Sigmoid colon (tissue), 7 donors: ENCODE measurements around the gene BLTP2. TPM values are rescaled to one million over a fixed set of nuclear protein-coding genes. Genes with fewer than 3 reads are reported as not detected.
"Not testable (repeated sequence)": the region's sequence is repeated elsewhere in the genome, so short reads cannot be mapped to it uniquely, and the experiment has no call there.

Source experiments
- DNase-seq: peaks from one replicate; pipeline ENCODE4 v3.0.0-alpha.2; 2019
- H3K27ac ChIP-seq, 4 donors: fragments of 200-600 bp; sonication (generic); one replicate each; pipeline ENCODE4 v1.5.1; 2016 to 2019; ENCODE audit warnings: mild to moderate bottlenecking in 1 of 4
- H3K27me3 ChIP-seq, 3 donors: fragments of 200-600 bp; sonication (generic); one replicate each; pipeline ENCODE4 v1.5.1; 2019; ENCODE audit warnings: mild to moderate bottlenecking in 1 of 3
- H3K36me3 ChIP-seq, 4 donors: fragments of 200-600 bp; sonication (generic); one replicate each; pipeline ENCODE4 v1.5.1; 2016 to 2019
- H3K4me1 ChIP-seq, 4 donors: fragments of 200-600 bp; sonication (generic); one replicate each; pipeline ENCODE4 v1.5.1; 2017 to 2019
- H3K4me3 ChIP-seq, 4 donors: fragments of 200-600 bp; sonication (generic); one replicate each; pipeline ENCODE4 v1.5.1; 2017 to 2019; ENCODE audit warnings: mild to moderate bottlenecking in 2 of 4, moderate library complexity in 1 of 4
- H3K9me3 ChIP-seq, 4 donors: fragments of 200-600 bp in 3 of 4; sonication (generic) in 3 of 4; one replicate each; pipeline versions ENCODE4 v1.5.1 to v1.6.1; 2013 to 2019
- EP300 ChIP-seq, 4 donors: sonication (generic); formaldehyde crosslinking; IDR thresholded peaks; one replicate each; pipeline ENCODE4 v1.6.1; 2017; ENCODE audit warnings: antibody characterized with exemption in 4 of 4
- POLR2A ChIP-seq, 2 donors: fragments of 450-650 bp; IDR thresholded peaks; one replicate each; pipeline ENCODE4 v1.6.1; 2016; ENCODE audit warnings: antibody characterized with exemption in 2 of 2, mild to moderate bottlenecking in 2 of 2, moderate library complexity in 2 of 2
- POLR2AphosphoS5 ChIP-seq, 4 donors: sonication (generic); formaldehyde crosslinking; IDR thresholded peaks; one replicate each; pipeline ENCODE4 v1.6.1; 2017; ENCODE audit warnings: antibody characterized with exemption in 4 of 4
- WGBS, 2 donors: extraction: QIAGEN DNeasy Blood & Tissue Kit; methylation state at CpG; one replicate each; pipeline ENCODE4 v1.1.7; 2013; 5-methylcytosine and 5-hydroxymethylcytosine counted together
- intact Hi-C: fragments of 100-400 bp; cut with DNase I; formaldehyde crosslinking; loops from one replicate; pipeline ENCODE4 v1.15.1; 2023
- polyA plus RNA-seq, 3 donors: library from polyadenylated mRNA; stranded (reverse); fragments of 200-250 nt; gene quantifications; one replicate each; pipeline ENCODE4 v1.2.3, GENCODE V29; 2013
- total RNA-seq, 4 donors: library from RNA; depleted of rRNA; stranded (reverse); fragments of >200 nt; gene quantifications; one replicate each; pipeline ENCODE4 v1.1.0, GENCODE V29; 2016
- TF ChIP-seq, protein P1 (sequence below), 4 experiments: fragments of 450-650 bp in 3 of 4; fragments of 200-600 bp in 1 of 4; IDR thresholded peaks; one replicate each; pipeline ENCODE4 v1.5.1; 2016 to 2019; ENCODE audit warnings: antibody characterized with exemption in 4 of 4, mild to moderate bottlenecking in 3 of 4, moderate library complexity in 2 of 4
- donor health status: healthy with polysubstance abuse.
- donor health status: Bipolar disorder and iron deficiency.
- donor health status: healthy.

The BLTP2 gene
- total and polyA plus RNA-seq, 7 donors = 10.2 to 84.5 (median 71.0) TPM

DNA sequence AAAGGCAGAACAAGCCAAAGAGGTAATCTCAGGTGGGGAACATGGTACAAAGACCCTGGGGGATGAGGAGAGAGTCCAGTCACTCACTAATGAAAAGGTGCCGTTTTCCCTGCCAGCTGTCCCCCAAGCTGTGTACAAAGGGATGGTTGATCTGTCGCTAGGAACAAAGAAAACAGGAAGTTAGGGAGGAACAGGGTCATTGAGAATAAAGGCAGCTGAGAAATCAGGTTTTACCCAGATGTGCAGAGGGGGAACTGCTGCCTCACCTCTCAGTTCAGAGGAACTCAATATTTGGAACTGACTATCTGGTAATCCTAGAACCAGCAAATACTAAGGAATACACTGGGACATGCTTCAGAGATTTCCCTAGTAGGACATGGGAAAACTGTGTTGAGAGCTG, 32.4 kb downstream of the BLTP2 start:
- WGBS, 2 donors = 30 to 32% methylated on average over 2 of the region's 2 CpGs
- no peaks in the 10 kb centered on the region for H3K4me1 ChIP-seq
- peaks cover 21 to 55% (median 30%) of the 10 kb centered on the region in 4 donors for H3K36me3 ChIP-seq

DNA sequence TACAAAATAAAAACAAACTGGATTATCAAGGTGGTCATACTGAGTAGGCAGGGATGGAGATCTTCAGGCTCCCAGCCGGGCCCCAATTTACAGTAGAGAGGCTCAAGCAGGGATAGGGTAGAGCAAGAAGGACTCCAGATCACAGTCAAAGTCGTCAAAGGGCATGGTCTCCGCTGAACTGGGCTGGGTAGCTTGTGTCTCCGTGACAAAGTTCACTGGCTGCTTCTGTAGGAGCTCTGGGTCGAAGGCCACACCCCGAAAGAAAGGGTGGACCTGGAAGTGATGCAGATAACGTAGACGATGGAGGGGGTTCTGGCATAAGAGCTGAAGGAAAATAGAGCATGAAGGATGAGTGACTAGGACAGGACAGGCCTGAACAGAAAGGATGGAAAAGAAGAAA, 34.6 kb downstream of the BLTP2 start:
- no peaks in the 10 kb centered on the region for H3K9me3 ChIP-seq
- no peak overlapping the region for H3K27ac ChIP-seq
- H3K4me1 ChIP-seq = no peaks in the 10 kb centered on the region
- TF ChIP-seq EP300 (IDR thresholded peaks at IDR 0.05) (no peak), POLR2AphosphoS5 (IDR thresholded peaks at IDR 0.05) (no peak), POLR2A (IDR thresholded peaks at IDR 0.05) (no peak)
- TF ChIP-seq, protein P1, sequence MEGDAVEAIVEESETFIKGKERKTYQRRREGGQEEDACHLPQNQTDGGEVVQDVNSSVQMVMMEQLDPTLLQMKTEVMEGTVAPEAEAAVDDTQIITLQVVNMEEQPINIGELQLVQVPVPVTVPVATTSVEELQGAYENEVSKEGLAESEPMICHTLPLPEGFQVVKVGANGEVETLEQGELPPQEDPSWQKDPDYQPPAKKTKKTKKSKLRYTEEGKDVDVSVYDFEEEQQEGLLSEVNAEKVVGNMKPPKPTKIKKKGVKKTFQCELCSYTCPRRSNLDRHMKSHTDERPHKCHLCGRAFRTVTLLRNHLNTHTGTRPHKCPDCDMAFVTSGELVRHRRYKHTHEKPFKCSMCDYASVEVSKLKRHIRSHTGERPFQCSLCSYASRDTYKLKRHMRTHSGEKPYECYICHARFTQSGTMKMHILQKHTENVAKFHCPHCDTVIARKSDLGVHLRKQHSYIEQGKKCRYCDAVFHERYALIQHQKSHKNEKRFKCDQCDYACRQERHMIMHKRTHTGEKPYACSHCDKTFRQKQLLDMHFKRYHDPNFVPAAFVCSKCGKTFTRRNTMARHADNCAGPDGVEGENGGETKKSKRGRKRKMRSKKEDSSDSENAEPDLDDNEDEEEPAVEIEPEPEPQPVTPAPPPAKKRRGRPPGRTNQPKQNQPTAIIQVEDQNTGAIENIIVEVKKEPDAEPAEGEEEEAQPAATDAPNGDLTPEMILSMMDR (IDR thresholded peaks at IDR 0.05) = no peak
- no peaks in the 10 kb centered on the region for H3K27me3 ChIP-seq
- no peak overlapping the region for H3K4me3 ChIP-seq
- intact Hi-C loops = loop anchor here (5.0 kb wide), 1 partner anchor 58 kb away; the partner anchor contains the start of gene UNC119
- WGBS, 2 donors = 35 to 79% methylated on average over 8 of the region's 8 CpGs
- DNase-seq = no peak
- H3K36me3 ChIP-seq = peaks cover 6 to 33% (median 11%) of the 10 kb centered on the region in 4 donors

More for the DNA sequence above, 32.4 kb downstream of the BLTP2 start:
- Histone ChIP-seq H3K4me3 (no peak overlapping the region), H3K9me3 (no peaks in the 10 kb centered on the region), H3K27ac (no peak overlapping the region), H3K27me3 (no peaks in the 10 kb centered on the region)
- no peak for DNase-seq
- no peak for TF ChIP-seq POLR2A (IDR thresholded peaks at IDR 0.05)
- TF ChIP-seq EP300 (IDR thresholded peaks at IDR 0.05) = no peak
- TF ChIP-seq POLR2AphosphoS5 (IDR thresholded peaks at IDR 0.05) = no peak
- TF ChIP-seq, protein P1 (IDR thresholded peaks at IDR 0.05) = no peak
- intact Hi-C loops = loop anchor here (5.0 kb wide), 1 partner anchor 60 kb away; the partner anchor contains the start of gene UNC119

DNA sequence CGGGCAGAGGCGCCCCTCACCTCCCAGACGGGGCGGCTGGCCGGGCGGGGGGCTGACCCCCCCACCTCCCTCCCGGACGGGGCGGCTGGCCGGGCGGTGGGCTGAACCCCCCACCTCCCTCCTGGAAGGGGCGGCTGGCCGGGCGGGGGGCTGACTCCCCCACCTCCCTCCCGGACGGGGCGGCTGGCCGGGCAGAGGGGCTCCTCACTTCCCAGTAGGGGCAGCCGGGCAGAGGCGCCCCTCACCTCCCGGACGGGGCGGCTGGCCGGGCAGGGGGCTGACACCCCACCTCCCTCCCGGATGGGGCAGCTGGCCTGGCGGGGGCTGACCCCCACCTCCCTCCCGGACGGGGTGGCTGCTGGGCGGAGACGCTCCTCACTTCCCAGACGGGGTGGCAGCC, 40.9 kb downstream of the BLTP2 start:
- DNase-seq, intact Hi-C loops, H3K27me3 ChIP-seq, H3K4me3 ChIP-seq, H3K9me3 ChIP-seq, H3K27ac ChIP-seq, H3K36me3 ChIP-seq: not testable (repeated sequence)
- H3K4me1 ChIP-seq = peaks cover 2 to 10% (median 7%) of the 10 kb centered on the region in 4 donors
- 95% methylated on average over 31 of the region's 31 CpGs for WGBS, 2 donors

DNA sequence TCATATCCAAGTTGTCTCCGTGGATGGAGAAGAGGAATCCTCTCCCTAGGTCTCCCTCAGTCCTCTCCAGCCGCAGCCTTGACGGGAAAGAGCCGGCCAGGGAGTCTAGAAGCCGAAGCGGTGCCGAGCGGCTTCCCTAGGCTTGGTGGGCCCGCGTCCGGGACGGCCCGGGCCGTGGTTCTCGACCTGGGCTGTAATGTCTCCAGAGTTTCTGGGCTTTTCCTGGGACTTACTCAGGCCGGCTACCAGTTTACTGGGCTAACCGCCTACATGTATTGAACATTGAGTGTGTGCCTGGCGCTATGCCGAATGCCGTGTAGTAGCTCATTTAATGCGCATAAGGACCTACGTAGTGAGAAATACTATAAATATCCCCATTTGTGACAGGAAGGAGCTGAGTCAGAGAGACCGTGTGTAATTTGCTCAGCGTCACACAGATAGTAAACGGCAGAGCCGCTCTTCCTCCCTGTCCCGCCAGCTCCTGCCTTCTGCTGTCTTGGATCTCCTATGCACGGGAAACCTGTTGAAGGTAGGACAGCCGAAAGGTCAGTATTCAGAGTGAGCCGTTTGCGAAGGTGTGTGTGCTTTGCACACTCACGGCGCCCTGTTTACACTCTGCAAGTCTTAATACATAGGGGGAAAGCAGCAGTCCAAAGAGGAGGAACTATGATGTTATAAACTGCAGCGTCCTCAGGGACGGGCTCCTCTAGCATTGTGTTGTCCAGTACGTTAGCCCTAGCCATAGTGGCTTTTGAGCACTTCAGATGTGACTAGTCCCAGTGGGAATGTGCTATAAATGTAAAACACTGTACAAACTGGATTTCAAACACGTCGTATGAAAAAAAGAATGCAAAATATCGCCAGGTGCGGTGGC, 45.4 kb downstream of the BLTP2 start:
- peak; percentile 87 for DNase-seq
- H3K36me3 ChIP-seq = no peaks in the 10 kb centered on the region
- H3K4me3 ChIP-seq = peak overlapping the region; percentile 52 to 63 (median 55)
- peak overlapping the region; percentile 85 to 92 (median 89) for H3K27ac ChIP-seq
- TF ChIP-seq POLR2AphosphoS5 (IDR thresholded peaks at IDR 0.05) (peak in 2 of 4 donors; percentile 5 to 33), EP300 (IDR thresholded peaks at IDR 0.05) (no peak)
- H3K4me1 ChIP-seq = peaks cover 2 to 19% (median 14%) of the 10 kb centered on the region in 4 donors
- intact Hi-C loops = loop anchor here (2.0 to 5.0 kb wide), 2 partner anchors 29 to 47 kb away; partner anchors contain the start of genes PIGS and UNC119
- H3K9me3 ChIP-seq = no peaks in the 10 kb centered on the region
- no peaks in the 10 kb centered on the region for H3K27me3 ChIP-seq
- WGBS, 2 donors = 2 to 6% methylated on average over 40 of the region's 40 CpGs

DNA sequence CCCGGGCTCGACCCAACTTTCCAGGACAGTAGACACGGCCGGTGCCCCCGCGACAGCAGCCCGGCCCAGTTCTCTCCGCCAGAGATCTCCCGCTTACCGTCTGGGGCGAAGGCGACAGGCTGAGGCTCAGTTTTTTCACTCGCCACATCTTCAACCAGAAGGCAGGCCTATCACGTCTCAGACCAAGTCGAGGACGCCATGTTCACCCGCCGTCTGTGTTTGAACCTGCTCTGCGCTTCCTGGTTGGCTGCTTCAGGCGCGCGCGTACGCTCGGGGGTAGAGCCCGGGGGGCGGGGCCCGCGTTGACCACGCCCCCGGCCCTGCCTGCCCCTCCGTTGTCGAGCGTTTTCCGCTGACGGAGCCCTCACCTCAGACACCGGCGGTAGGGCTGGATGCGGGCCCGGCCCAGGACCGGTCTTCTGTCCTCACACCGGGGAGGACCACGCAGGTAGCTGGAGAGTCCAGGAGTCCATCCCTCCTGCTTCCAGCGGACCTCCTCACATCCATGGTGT, 46.1 kb downstream of the BLTP2 start, which contains the start of gene SPAG5:
TSS of gene SPAG5 (minus strand) at position 227 of the 512 bp plus-strand sequence. CDS start at position 148, 79 bp downstream.
- Histone ChIP-seq H3K4me1 (peaks cover 2 to 19% (median 14%) of the 10 kb centered on the region in 4 donors), H3K27ac (peak within 1 kb of the TSS; percentile 85 to 92 (median 89)), H3K9me3 (no peaks in the 10 kb centered on the region), H3K27me3 (no peaks in the 10 kb centered on the region), H3K36me3 (no peaks in the 10 kb centered on the region), H3K4me3 (peak within 1 kb of the TSS; percentile 52 to 63 (median 55))
- 0% methylated on average over 44 of the region's 44 CpGs for WGBS, 2 donors
- DNase-seq = peak; percentile 97
- intact Hi-C loops = loop anchor here (2.0 to 5.0 kb wide), 2 partner anchors 28 to 47 kb away; partner anchors contain the start of genes PIGS and UNC119
- TF ChIP-seq POLR2AphosphoS5 (IDR thresholded peaks at IDR 0.05) = peak; percentile 95 to 99 (median 96)
- TF ChIP-seq POLR2A (IDR thresholded peaks at IDR 0.05) = peak; percentile 84 to 86
- TF ChIP-seq, protein P1 (IDR thresholded peaks at IDR 0.05) = no peak
- TF ChIP-seq EP300 (IDR thresholded peaks at IDR 0.05) = no peak
